IMR-90 (cell line): ENCODE results near the gene LY6G6D.

Source experiments
- CEBPB ChIP-seq: IDR thresholded peaks from 2 replicates; pipeline ENCODE4 v1.6.1; 2012; ENCODE audit warnings: low read depth, low read length, improper control_type of control experiment
- CTCF ChIP-seq: conservative IDR thresholded peaks from 2 replicates; pipeline ENCODE4 v1.5.1; 2012; ENCODE audit warnings: mild to moderate bottlenecking, low read depth, low read length, improper control_type of control experiment
- MAFK ChIP-seq: IDR thresholded peaks from 2 replicates; pipeline ENCODE4 v1.6.1; 2012; ENCODE audit warnings: low read depth, low read length, improper control_type of control experiment
- MAZ ChIP-seq: IDR thresholded peaks from 2 replicates; pipeline ENCODE4 v1.6.1; 2012; ENCODE audit warnings: low read depth, mild to moderate bottlenecking, low read length, improper control_type of control experiment, moderate library complexity, borderline replicate concordance
- POLR2A ChIP-seq: IDR thresholded peaks from 2 replicates; pipeline ENCODE4 v1.6.1; 2012; ENCODE audit warnings: mild to moderate bottlenecking, low read depth, low read length
- RCOR1 ChIP-seq: IDR thresholded peaks from 2 replicates; pipeline ENCODE4 v1.6.1; 2012; ENCODE audit warnings: mild to moderate bottlenecking, low read length, improper control_type of control experiment; ENCODE audit not compliant: insufficient replicate concordance

GRCh38 chr6:31676904-31677303, 38.2 kb upstream of the LY6G6D start:
- TF ChIP-seq CTCF (no peak), MAFK (no peak), CEBPB (no peak), RCOR1 (no peak), MAZ (no peak), POLR2A (0 out of 2 replicates have a peak, but pooled peaks have one; percentile 24)
